DOHH2 (cell line): ENCODE results near the gene AVPI1.

ENCODE experiments used
- CTCF ChIP-seq: fragments of 200-600 bp; sonication (generic); IDR thresholded peaks from one replicate; pipeline ENCODE4 v1.5.1; 2014; ENCODE audit warnings: antibody characterized with exemption, mild to moderate bottlenecking, low read depth, low read length; ENCODE audit not compliant: poor library complexity, severe bottlenecking
- EZH2phosphoT487 ChIP-seq: fragments of 200-600 bp; sonication (generic); IDR thresholded peaks from 2 replicates; pipeline ENCODE4 v1.6.1; 2017; ENCODE audit warnings: borderline replicate concordance, mild to moderate bottlenecking, antibody characterized with exemption, low read length, moderate library complexity, mixed read lengths

GRCh38 chr10:97721871-97722780, 35.1 kb upstream of the AVPI1 start:
- TF ChIP-seq CTCF (no peak), EZH2phosphoT487 (no peak)
